Activated naive CD4-positive, alpha-beta T cell (primary cell): Measurements from ENCODE around the gene HPGDS.
"Not testable (repeated sequence)": the region's sequence is repeated elsewhere in the genome, so short reads cannot be mapped to it uniquely, and the experiment has no call there.

Source experiments
- DNase-seq, 4 experiments: peaks; one replicate each; lab custom pipeline; 2025; lab: John Stamatoyannopoulos, UW

HPGDS gene

GRCh38 chr4:94342694-94343093 lies at the start of gene HPGDS:
TSS of gene HPGDS (minus strand) at chr4:94342836. CDS start at chr4:94334629, 8,207 bp downstream.
- DNase-seq, result no peak

GRCh38 chr4:94390804-94391410 lies 48.3 kb upstream of the HPGDS start:
- no peak for DNase-seq

GRCh38 chr4:94389595-94390267 lies 47.1 kb upstream of the HPGDS start:
- no peak for DNase-seq

- not testable (repeated sequence) for DNase-seq
These were observed 45.3 kb upstream of the HPGDS start for GRCh38 chr4:94387965-94388364.

- DNase-seq, result not testable (repeated sequence)
These were observed 42.8 kb upstream of the HPGDS start for GRCh38 chr4:94385452-94385851.

GRCh38 chr4:94382891-94383290 lies 40.3 kb upstream of the HPGDS start:
- DNase-seq, result not testable (repeated sequence)

DNA sequence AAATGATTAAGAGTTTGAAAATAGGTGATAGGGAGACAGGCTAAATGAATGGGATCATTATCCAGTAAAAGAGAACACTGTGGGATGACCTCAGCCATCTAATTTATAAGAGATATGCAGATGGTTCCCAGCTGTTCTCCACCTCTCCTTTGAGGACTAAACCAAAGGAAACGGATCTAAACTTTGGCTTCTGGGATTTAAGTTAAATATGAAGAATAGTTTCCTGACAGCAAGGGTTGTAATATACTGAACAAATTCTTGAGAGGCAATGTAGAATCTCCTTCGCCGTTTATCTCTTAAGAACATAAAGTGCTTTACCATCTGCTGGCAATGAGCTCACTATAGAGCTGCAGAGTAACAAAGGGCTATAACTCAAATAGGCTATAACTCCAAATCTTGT lies 35.4 kb upstream of the HPGDS start:
- no peak for DNase-seq

DNA sequence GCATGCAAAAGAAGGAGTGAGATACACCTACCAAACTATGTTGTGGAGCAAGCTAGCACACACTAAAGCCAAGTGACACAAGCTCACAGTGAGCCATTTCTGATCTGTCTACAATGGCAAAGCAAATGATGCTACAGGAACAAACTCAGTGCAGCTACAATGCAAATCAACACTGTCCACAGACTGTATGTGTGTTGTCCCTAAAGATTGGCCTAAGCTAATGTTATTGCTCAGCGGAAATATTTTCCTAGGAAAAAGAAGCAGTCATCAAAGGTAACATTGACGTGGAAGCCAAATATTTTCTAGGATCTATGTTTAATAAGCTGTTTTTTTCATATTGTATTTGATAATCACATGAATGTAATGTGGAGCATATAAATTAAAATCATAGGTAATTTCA lies 34.7 kb upstream of the HPGDS start:
- no peak for DNase-seq

DNA sequence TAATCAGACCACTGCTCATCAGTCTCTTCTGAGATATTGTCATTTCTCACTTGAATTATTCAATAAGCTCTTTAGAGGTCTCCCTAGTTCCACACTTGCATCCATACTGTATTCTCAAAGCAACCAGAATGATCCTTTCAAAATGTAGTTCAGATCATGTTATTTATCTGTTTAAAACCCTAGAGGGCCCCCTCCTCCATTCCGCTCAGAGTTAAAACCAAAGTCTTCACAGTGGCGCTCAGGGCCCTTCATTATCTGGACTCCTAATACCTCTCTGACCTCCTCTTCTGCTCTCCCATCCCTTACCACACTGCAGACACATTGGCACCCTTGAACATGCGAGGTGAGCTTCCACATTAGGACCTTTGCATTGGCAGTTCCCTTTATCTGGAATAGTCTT lies 32.7 kb upstream of the HPGDS start:
- no peak for DNase-seq

- no peak for DNase-seq
These were observed 31.1 kb upstream of the HPGDS start for GRCh38 chr4:94373752-94374151.

DNA sequence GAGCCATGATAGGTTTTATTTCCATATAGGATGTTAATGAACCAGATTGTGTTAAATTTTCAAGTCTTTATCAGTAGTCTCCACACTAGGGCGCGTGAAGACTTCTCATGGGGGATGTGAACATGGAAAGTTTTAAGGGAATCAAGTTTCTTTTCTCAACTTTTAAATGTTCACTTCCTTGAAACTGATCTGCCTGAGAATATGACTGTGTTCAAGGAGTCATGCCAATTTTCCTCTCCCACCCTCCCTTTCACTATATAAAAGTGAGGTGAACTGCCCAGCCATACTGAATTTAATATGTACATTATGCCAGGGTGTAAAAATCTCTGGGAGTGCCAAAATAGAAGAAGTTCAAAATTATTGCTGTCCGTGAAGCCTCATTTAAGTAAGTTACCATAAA lies 30.4 kb upstream of the HPGDS start:
- no peak for DNase-seq

DNA sequence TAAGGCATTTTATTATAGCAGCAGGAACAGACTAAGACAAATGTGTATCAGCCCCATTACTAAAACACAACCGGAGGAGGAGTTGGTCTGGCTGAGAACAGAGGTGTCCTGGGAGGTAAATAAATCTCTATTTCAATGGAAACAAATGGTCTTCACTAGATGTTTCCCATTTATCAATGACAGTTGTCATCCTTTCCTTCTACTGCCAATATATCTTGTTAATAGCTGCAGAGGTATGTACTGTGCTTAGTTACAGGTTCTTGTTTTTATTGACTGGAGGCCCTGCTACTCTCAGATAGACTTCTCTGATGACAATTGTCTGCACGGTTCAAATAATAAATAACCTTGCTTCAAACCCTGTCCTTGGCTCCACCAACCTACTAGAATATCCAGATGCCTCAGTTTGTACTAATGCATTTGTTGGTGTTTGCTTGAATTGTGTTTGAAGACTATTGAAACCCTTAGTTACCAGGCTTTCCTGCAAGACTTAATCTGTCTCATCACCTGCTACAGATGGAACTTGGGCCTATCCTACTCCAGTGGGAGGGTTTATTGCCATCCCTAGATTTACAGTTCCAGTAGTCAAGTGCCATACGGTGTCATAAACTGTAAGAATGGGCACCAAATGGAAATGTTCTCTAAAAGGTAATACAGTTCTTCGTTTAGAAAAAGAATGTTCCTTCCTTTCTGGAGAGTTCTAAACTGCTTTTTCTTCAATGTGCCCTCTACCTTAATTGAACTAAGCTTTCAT lies 29.8 kb upstream of the HPGDS start:
- no peak for DNase-seq

- DNase-seq, result no peak
These were observed 28.7 kb upstream of the HPGDS start for GRCh38 chr4:94371290-94371689.

GRCh38 chr4:94370533-94371254 lies 28.1 kb upstream of the HPGDS start:
- no peak for DNase-seq

GRCh38 chr4:94369046-94369445 lies 26.4 kb upstream of the HPGDS start:
- DNase-seq, result no peak

GRCh38 chr4:94368459-94368858 lies 25.8 kb upstream of the HPGDS start:
- DNase-seq, result no peak

- no peak for DNase-seq
These were observed 22.7 kb upstream of the HPGDS start for GRCh38 chr4:94365304-94365703.

DNA sequence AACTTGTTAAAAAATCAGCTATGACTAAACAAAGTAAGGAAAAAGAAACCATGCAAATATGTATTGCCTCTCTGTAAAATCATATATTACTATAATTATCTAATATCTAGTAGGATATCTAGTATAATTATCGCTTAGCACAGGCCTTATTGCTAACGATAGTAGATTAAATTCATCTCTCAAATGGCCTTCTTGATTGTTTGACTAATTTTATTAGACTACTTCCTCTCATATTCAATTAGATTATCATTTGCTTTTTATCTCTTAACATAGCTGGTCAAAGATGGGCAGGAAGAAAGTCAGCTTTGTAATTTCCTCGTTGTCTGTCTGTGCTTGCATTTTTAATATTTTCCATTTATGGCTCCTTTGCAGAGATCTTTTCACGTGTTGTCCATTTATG lies 21.9 kb upstream of the HPGDS start:
- no peak for DNase-seq

GRCh38 chr4:94363136-94363655 lies 20.6 kb upstream of the HPGDS start:
- DNase-seq, result no peak

GRCh38 chr4:94359838-94360237 lies 17.2 kb upstream of the HPGDS start:
- no peak for DNase-seq

GRCh38 chr4:94359221-94359620 lies 16.6 kb upstream of the HPGDS start:
- DNase-seq, result no peak

- DNase-seq, result no peak
These were observed 15.5 kb upstream of the HPGDS start for GRCh38 chr4:94358101-94358500.
